GM19452 (cell line): ENCODE results near the gene CCDC136.

Experiments used
- ATAC-seq: cut with Tn5 transposase; IDR thresholded peaks from one replicate; pipeline ENCODE4 v1.9.1; 2021; ENCODE audit not compliant: unreplicated experiment

Gene CCDC136

DNA sequence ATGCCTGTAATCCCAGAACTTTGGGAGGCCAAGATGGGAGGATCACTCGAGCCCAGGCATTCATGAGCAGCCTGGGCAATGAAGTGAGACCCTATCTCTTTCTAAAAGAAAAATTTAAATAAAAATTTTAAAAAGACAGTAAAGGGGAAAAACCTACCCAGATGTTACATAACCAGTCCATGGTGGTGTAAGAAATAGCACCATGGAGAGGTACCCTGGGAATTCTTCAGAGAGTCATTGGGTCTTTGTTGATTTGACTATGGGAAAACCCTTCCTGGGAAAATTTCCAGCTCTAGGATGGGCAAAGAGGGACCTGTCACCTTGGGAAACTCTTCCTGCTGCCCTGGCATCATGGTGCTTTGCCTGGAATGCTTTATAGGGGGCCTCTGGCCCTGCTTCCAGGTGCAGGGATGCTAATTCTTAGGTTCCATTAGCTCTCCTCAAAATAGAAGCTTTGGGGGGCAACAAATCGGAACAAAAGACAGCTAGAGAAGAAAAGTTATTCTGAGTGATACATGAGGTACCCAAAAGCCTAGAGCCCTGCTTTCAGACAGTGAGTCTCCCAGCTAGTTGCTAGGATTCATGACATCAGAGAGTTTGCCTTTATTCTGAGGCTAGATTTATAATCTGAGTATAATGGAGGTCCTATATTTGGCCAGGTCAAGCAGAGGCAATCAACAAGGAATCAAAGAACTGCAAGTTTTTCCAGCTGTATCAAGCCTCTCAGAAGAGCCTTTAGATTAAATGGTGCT, 10.1 kb downstream of the CCDC136 start:
- no peak for ATAC-seq

DNA sequence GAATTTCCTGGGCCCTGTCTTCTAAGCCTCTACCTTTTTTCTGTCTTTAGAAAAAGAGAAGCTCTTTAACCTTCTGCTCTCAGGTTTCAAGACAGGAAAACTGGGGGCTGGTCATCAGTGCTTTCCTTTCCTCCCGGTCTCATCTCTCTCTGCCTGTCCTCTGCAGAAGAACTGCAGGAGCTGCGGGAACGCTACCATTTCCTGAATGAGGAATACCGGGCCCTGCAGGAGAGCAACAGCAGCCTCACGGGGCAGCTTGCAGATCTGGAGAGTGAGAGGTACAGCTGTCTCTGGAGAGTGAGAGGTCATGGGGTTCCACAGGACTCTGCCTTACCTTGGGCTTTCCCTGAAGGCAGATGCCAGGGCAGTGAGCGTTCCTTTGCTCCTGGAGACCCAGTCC, 12.7 kb downstream of the CCDC136 start:
- no peak for ATAC-seq

DNA sequence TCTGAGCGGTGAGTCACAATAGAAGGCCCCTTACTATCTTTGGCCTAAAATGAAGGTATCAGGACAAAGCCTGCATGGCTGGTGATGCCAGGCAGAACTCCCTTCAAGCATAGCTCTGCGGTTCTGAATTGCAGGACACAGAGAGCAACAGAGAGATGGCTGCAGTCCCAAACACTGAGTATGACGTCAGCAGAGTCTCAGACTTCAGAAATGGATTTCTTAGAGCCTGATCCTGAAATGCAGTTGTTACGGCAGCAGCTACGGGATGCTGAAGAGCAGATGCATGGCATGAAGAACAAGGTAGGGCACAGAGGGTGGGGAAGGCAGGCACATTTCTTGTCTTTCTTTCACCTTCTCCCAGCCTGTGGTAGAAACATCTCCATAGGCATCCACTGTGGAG, 13.5 kb downstream of the CCDC136 start:
- ATAC-seq, result no peak

DNA sequence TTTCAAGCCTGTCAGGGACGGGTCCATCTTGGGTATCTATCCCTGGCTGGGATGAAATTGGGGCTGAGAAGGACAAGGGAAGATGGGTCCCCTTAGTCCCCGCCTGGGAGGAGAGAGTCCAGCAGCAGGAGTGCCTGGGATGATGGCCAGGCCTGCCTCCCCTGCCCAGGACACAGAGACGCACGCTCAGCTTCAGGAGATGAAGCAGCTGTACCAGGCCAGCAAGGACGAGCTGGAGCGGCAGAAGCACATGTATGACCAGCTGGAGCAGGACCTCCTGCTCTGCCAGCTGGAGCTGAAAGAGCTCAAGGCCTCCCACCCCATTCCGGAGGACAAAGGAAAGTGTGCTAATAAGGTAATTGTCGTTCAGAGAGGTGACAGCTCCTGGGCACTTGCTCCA, 15.4 kb downstream of the CCDC136 start:
- ATAC-seq, result no peak

DNA sequence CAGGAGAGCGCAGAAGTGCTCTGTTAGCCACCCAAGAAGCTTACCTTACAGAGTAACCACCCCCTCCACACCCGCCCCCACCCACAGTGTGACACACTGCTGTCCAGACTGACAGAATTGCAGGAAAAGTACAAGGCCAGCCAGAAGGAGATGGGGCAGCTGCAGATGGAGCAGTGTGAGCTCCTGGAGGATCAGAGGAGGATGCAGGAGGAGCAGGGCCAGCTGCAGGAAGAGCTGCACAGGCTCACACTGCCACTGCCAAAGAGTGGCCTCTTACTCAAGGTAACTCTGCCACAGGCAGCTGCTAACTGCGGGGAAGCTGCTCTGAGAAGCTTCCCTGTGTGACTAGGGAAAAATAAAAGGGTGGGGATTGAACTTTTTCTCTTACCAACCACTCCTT, 17.6 kb downstream of the CCDC136 start:
- ATAC-seq, result no peak

- no peak for ATAC-seq
Observed at GRCh38 chr7:128810473-128810872, 18.7 kb downstream of the CCDC136 start.

- ATAC-seq, result no peak
Observed at GRCh38 chr7:128810997-128811396, 19.2 kb downstream of the CCDC136 start.

DNA sequence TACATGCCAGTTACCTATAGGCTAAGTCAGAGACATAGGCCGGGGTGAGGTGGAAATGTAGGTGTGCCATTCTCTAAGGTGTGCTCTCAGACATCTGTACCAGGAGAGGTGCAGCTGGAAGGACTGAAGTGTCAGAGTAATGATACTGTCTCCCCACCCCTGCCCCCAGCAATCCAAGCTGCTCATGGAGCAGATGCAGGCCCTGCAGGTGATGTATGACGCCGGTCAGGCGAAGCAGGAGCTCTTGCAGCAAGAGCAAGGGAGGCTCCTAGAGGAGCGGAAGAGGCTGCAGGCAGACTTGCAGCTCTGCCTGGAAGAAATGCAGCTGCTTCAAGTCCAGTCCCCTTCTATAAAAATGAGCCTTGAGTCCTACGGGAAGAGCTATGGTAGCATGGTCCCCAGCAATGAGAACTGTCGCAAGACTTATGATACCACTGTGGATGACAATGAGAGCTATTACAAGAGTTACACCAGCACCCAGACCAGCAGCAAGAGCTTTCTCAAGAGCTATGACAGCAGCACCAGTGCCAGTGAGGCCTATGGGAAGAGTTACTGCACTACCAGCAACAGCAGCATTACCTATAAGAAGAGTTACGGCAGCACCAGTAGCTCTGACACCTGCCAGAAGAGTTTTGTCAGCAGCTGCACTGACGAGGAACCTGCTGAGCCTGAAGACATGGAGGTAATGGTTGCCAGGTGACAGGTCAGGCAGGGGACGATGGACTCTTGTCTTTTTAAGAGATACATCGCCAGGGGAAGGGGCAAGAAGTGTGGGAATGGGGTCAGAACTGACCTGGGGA, 20.1 kb downstream of the CCDC136 start:
- ATAC-seq, result no peak

DNA sequence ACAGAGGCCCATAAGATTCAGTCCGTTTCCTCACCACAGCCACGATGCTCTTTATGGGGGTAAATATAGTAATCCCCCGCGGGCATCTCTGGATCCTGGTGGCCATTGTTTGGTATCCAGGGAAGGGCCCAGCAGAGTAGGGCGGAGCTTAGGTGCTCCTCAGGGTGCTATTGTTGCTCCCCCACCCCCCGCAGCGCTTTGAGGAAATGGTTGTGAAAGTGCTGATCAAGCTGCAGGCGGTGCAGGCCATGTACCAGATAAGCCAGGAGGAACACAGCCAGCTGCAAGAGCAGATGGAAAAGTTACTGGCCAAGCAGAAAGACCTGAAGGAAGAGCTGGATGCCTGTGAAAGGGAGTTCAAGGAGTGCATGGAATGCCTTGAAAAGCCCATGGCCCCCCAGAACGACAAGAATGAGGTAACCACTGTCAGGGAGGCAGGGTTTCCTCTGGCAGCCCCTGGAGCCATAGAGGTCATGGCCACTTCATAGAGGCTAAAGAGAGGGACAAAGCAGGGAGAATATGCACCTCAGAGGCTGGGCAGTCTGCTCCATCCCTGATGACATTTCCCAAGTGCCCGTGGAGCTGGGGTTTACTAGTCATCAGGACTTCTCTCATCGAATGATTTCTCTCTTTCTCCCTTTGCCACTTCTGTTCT, 20.9 kb downstream of the CCDC136 start:
- ATAC-seq, result no peak

GRCh38 chr7:128814499-128814898, 22.7 kb downstream of the CCDC136 start:
- no peak for ATAC-seq

- ATAC-seq, result no peak
Observed at GRCh38 chr7:128815289-128815942, 23.6 kb downstream of the CCDC136 start.

DNA sequence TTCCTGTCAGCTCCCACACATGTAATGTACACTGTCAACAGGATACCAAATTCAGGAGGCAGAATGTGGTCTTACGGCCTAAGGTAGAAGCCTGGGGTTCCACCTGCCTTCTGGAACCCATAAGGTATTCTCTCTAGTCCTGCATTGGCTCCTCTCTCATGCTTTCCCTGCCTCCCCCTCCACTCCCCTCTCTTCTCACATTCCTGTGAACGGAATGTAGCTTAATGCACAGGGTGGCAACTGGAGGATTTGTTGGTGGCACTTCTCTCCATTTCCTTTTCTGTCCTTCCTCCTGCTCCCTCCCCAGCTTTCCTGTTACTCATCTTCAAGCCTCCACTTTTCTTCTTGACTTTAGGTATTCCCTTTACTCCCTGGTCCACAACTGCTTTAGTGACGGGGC, 26.9 kb downstream of the CCDC136 start:
- ATAC-seq, result no peak

DNA sequence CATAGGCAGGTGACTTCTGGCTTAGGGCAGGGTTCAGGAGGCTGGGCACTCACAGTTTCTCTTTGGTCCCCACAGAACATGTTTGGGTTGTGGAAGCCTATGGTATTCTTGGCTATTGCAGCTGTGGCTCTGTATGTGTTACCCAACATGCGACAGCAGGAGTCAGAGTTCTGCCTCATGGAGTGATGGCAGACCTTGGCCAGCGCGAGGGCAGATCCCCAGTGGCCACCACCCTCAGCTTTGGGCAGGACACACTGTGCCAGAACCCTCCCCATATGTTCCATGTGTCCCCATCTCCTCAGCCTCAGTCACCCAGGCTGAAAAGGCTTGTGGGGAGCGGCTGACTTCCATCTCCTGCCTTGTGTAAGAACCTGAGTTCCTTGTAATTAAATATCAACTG, 30.0 kb downstream of the CCDC136 start:
- ATAC-seq, result no peak

DNA sequence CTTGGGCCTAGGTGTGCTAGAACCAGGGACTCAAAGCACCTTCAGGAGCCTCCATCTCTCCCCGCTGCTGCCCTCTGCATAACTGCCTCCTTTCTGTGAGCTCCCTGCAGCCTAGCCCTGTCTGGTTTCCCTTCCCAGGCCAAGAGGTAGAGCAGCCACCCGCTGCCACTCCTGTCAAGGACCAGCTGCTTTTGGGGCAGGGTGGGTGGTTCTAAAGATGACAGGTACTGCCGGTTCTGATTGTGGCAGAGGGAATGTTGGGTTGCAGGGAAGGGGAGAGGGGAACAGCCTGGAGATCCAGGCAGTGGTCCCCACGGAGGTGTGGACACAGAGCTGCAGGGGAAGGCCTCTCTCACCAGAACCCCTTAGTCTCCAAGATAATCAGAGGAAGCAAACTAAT, 34.7 kb downstream of the CCDC136 start:
- no peak for ATAC-seq

DNA sequence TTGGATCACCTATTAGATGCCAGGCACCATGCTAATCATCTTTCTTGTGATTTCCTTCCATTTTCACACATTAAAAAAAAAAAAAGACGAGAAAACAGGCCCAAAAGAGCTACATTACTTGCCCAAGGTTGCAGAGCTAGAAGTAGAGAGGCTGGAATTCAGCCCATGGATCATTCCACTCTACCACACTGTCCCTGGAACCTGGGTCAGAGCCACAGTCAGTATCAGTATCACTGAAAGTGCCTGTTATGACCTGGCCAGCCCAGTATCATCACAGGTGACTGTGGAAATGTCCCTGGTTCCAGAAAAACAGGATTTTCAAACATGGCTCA, 35.1 kb downstream of the CCDC136 start:
- ATAC-seq, result no peak

DNA sequence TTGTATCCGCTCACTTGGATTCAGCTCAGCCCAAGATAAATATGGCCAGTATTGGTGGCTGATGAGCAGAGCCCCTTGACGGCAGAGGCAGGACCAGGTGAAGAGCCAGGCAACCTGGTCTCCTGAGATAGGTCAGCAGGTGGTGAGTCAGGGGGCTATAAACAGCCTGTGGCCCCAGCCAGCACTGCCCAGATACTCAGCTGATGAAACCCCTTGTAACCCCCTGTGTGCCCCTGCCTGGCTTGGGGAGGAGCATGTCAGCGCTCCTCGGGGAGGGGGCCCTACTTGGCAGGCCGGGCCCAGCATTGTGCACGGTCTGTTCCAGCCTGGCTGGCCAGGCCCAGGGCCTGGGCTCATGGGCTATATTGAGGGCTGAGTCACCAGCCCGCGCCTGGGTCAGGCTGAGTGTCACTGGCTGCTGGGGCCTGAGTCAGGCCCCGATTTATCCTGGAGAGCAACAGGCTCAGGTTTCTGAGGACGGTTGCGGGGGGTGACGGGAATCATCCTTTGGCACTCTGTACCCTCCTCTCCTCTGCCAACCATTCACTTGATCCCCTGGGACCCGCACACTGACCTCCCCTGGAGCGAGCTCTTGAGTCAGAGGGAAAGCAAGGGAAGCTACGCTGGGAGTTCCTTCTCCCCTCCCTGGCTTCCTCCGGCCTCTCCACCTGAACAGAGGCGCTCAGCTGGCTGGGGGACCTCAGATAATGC, 35.6 kb downstream of the CCDC136 start:
- no peak for ATAC-seq

GRCh38 chr7:128827971-128828711, 36.4 kb downstream of the CCDC136 start:
- ATAC-seq, result no peak

GRCh38 chr7:128829391-128830166, 37.8 kb downstream of the CCDC136 start:
- ATAC-seq, result no peak
